ENCODE data around the gene SND1. TPM values are rescaled to one million over a fixed set of nuclear protein-coding genes. Genes with fewer than 3 reads are reported as not detected.
A peak's percentile ranks its signal among the peaks of the same experiment; 100 is the strongest.

The SND1 gene
- total and polyA plus RNA-seq, 4 donors = 59.4 to 214 (median 84.1) TPM

DNA sequence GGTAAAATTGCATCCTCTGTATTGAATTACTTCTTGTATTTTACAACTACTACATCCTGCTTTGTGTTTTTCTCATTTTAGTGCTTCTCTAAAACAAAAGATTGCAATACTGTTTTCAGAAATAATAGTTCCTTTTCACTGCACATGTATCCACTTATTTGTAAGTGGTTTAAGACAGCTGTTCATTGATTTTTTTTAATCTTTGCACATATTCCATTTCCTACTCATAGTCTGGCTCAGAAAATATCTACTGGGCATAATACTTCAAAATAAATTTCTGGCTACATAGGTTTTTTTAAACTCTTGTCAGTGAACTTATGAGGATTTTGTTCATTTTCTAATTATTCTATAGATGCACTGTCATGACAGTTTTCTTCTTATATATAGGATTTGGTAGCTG lies 54.8 kb downstream of the SND1 start:
- Histone ChIP-seq H3K27ac (ENCODE audit: low read depth in 1 of 2, low read length in 2 of 2) (no peak overlapping the region), H3K4me3 (ENCODE audit: low read depth in 1 of 3, low read length in 3 of 3) (no peak overlapping the region), H3K4me1 (ENCODE audit: control insufficient read depth in 4 of 4, insufficient read depth in 4 of 4, low read length in 3 of 4) (no peaks in the 10 kb centered on the region), H3K9me3 (ENCODE audit: control insufficient read depth in 4 of 4, low read length in 3 of 4) (peaks cover 0 to 6% (median 2%) of the 10 kb centered on the region in 4 donors), H3K27me3 (ENCODE audit: control insufficient read depth in 4 of 4, insufficient read depth in 4 of 4, low read length in 3 of 4) (no peaks in the 10 kb centered on the region), H3K9ac (ENCODE audit: low read depth in 1 of 2, low read length in 2 of 2) (no peak overlapping the region), H3K36me3 (ENCODE audit: control insufficient read depth in 4 of 4, insufficient read depth in 3 of 4, low read depth in 1 of 4, low read length in 3 of 4) (peaks cover 24 to 80% (median 65%) of the 10 kb centered on the region in 4 donors)
- no peak for TF ChIP-seq ATF3 (IDR thresholded peaks at IDR 0.05)
- TF ChIP-seq YY1 (IDR thresholded peaks at IDR 0.05) = no peak
- DNase-seq (ENCODE audit: low spot score) = no peak

- Histone ChIP-seq H3K9ac (ENCODE audit: low read depth in 1 of 2, low read length in 2 of 2) (no peak overlapping the region), H3K4me1 (ENCODE audit: control insufficient read depth in 4 of 4, insufficient read depth in 4 of 4, low read length in 3 of 4) (no peaks in the 10 kb centered on the region), H3K27me3 (ENCODE audit: control insufficient read depth in 4 of 4, insufficient read depth in 4 of 4, low read length in 3 of 4) (no peaks in the 10 kb centered on the region), H3K9me3 (ENCODE audit: control insufficient read depth in 4 of 4, low read length in 3 of 4) (peaks cover 0 to 6% (median 2%) of the 10 kb centered on the region in 4 donors), H3K27ac (ENCODE audit: low read depth in 1 of 2, low read length in 2 of 2) (no peak overlapping the region), H3K36me3 (ENCODE audit: control insufficient read depth in 4 of 4, insufficient read depth in 3 of 4, low read depth in 1 of 4, low read length in 3 of 4) (peaks cover 16 to 74% (median 54%) of the 10 kb centered on the region in 4 donors), H3K4me3 (ENCODE audit: low read depth in 1 of 3, low read length in 3 of 3) (no peak overlapping the region)
- no peak for TF ChIP-seq JUND (IDR thresholded peaks at IDR 0.05)
- no peak for TF ChIP-seq GABPA (IDR thresholded peaks at IDR 0.05 in 1 of 2, conservative IDR thresholded peaks at IDR 0.05 in 1 of 2)
- no peak for TF ChIP-seq HNF4G (IDR thresholded peaks at IDR 0.05)
- TF ChIP-seq TAF1 (conservative IDR thresholded peaks at IDR 0.05) = no peak
- no peak for TF ChIP-seq EGR1 (IDR thresholded peaks at IDR 0.05; ENCODE audit: low read depth in 2 of 2)
- TF ChIP-seq SP1 (IDR thresholded peaks at IDR 0.05) = no peak
- no peak for TF ChIP-seq FOXA1 (IDR thresholded peaks at IDR 0.05)
- TF ChIP-seq, protein P1, sequence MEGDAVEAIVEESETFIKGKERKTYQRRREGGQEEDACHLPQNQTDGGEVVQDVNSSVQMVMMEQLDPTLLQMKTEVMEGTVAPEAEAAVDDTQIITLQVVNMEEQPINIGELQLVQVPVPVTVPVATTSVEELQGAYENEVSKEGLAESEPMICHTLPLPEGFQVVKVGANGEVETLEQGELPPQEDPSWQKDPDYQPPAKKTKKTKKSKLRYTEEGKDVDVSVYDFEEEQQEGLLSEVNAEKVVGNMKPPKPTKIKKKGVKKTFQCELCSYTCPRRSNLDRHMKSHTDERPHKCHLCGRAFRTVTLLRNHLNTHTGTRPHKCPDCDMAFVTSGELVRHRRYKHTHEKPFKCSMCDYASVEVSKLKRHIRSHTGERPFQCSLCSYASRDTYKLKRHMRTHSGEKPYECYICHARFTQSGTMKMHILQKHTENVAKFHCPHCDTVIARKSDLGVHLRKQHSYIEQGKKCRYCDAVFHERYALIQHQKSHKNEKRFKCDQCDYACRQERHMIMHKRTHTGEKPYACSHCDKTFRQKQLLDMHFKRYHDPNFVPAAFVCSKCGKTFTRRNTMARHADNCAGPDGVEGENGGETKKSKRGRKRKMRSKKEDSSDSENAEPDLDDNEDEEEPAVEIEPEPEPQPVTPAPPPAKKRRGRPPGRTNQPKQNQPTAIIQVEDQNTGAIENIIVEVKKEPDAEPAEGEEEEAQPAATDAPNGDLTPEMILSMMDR (IDR thresholded peaks at IDR 0.05; ENCODE audit: low read depth, low read length, missing input control) = no peak
- DNase-seq (ENCODE audit: low spot score) = no peak
- 82% methylated on average over 1 of the region's 1 CpG for WGBS
Observed at GRCh38 chr7:127708201-127708600, 56.2 kb downstream of the SND1 start.

DNA sequence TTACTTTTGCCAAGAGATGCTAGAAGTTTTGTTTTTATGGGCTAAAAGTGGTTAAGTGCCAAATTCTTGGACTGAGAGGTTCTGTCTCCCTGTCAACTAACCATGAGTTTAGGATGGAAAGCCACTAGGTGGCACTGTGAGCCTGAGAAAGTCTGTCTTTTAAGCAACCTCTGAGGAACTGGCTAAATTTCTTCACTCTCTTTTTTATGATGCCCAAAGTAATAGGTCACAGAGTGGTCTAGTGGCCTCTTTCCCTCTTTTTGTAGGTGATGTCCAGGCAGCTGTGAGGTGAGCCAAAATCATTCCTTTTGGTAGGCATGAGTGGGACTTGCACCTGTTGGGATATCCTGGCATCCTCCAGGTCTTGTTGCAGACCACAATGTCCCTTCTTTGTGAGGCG lies 56.8 kb downstream of the SND1 start:
- peaks cover 15 to 71% (median 54%) of the 10 kb centered on the region in 4 donors for H3K36me3 ChIP-seq (ENCODE audit: control insufficient read depth in 4 of 4, insufficient read depth in 3 of 4, low read depth in 1 of 4, low read length in 3 of 4)
- DNase-seq (ENCODE audit: low spot score) = peak; percentile 76
- no peak overlapping the region for H3K27ac ChIP-seq (ENCODE audit: low read depth in 1 of 2, low read length in 2 of 2)
- H3K9ac ChIP-seq (ENCODE audit: low read depth in 1 of 2, low read length in 2 of 2) = no peak overlapping the region
- no peaks in the 10 kb centered on the region for H3K27me3 ChIP-seq (ENCODE audit: control insufficient read depth in 4 of 4, insufficient read depth in 4 of 4, low read length in 3 of 4)
- WGBS = 97% methylated on average over 1 of the region's 1 CpG
- TF ChIP-seq, protein P1 (IDR thresholded peaks at IDR 0.05; ENCODE audit: low read depth, low read length, missing input control) = peak; percentile 58
- TF ChIP-seq MAX (IDR thresholded peaks at IDR 0.05) (no peak), RAD21 (IDR thresholded peaks at IDR 0.05) (peak; percentile 87 to 95)
- peaks cover 0 to 6% (median 2%) of the 10 kb centered on the region in 4 donors for H3K9me3 ChIP-seq (ENCODE audit: control insufficient read depth in 4 of 4, low read length in 3 of 4)
- no peak overlapping the region for H3K4me3 ChIP-seq (ENCODE audit: low read depth in 1 of 3, low read length in 3 of 3)
- no peaks in the 10 kb centered on the region for H3K4me1 ChIP-seq (ENCODE audit: control insufficient read depth in 4 of 4, insufficient read depth in 4 of 4, low read length in 3 of 4)

Data from liver (tissue), 9 donors.